CD1c-positive myeloid dendritic cell (primary cell): Measurements from ENCODE around the gene PLAC9.
A peak's percentile ranks its signal among the peaks of the same experiment; 100 is the strongest.

Experiments
- DNase-seq: peaks from one replicate; pipeline ENCODE4 v3.0.0-alpha.2; 2016; ENCODE audit errors: extremely low spot score

The PLAC9 gene

GRCh38 chr10:80160361-80161320 lies 28.1 kb downstream of the PLAC9 start:
- DNase-seq = peak; percentile 32

- DNase-seq = no peak
These were observed 29.0 kb downstream of the PLAC9 start for GRCh38 chr10:80161321-80162083.

GRCh38 chr10:80163741-80164341 lies 31.3 kb downstream of the PLAC9 start:
- DNase-seq = no peak

GRCh38 chr10:80164596-80164995 lies 32.1 kb downstream of the PLAC9 start:
- DNase-seq = no peak

GRCh38 chr10:80165173-80165572 lies 32.6 kb downstream of the PLAC9 start:
- DNase-seq = no peak

GRCh38 chr10:80166581-80167470 lies 34.3 kb downstream of the PLAC9 start:
- no peak for DNase-seq

- DNase-seq = no peak
These were observed 35.1 kb downstream of the PLAC9 start for GRCh38 chr10:80167471-80168161.

GRCh38 chr10:80168162-80168511 lies 35.6 kb downstream of the PLAC9 start:
- no peak for DNase-seq

- no peak for DNase-seq
These were observed 36.3 kb downstream of the PLAC9 start for GRCh38 chr10:80168679-80169380.

- no peak for DNase-seq
These were observed 37.5 kb downstream of the PLAC9 start for GRCh38 chr10:80170026-80170425.

GRCh38 chr10:80170641-80171040 lies 38.1 kb downstream of the PLAC9 start:
- no peak for DNase-seq

- DNase-seq = no peak
These were observed 38.7 kb downstream of the PLAC9 start for GRCh38 chr10:80171248-80171660.

- no peak for DNase-seq
These were observed 40.4 kb downstream of the PLAC9 start for GRCh38 chr10:80172896-80173295.

- DNase-seq = no peak
These were observed 40.9 kb downstream of the PLAC9 start for GRCh38 chr10:80173466-80173865.

GRCh38 chr10:80174641-80175395 lies 42.3 kb downstream of the PLAC9 start:
- peak; percentile 41 for DNase-seq

- DNase-seq = no peak
These were observed 44.0 kb downstream of the PLAC9 start for GRCh38 chr10:80176526-80176925.

- DNase-seq = peak; percentile 60
These were observed 45.5 kb downstream of the PLAC9 start for GRCh38 chr10:80177781-80178636.

GRCh38 chr10:80182986-80183385 lies 50.5 kb downstream of the PLAC9 start:
- no peak for DNase-seq
